ENCODE results near the gene LCN12.

DNA sequence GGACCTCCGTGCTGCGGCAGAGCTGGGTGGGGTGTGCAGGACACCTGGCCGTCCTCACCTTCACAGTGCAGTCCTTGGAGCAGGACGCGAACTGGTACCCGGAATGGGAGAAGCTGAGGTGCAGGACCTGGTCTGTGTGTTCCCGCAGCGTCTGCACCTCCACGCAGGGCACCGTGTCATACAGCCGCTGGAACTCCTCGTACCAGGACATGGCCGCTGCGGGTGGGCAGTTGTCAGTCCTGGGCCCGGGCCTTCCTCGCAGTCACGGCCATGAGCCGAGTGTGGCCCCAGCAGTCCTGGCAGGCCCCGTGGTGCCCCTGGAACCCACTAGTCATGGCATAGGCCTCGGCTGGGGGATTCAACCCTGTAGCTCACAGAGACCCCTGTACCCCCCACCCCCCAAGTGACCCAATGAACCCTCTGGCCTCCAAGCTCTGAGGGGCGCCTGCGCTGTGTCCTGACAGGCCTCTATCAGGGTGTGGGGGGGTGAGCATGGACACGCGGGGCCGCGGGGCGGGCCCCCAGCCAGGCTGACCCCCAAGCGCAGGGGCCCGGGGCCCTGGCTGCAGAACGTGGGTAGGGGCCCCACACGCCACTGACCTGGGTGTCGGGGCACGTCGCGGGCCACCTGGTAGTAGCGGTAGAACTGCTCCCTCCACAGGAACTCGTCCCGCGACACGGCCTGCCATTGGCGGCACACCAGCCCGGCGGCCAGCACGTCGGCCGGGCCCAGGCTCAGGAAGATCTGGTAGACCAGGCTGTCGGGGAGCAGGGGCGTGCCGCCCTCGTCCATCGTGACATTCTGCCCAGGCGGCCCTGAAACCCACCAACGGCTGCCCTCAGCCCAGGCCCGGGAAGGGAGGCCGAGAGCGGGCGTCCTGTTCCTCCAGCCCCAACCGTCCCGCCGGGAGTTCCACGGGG is 8.5 kb upstream of the LCN12 start:
- TF ChIP-seq, protein P1, sequence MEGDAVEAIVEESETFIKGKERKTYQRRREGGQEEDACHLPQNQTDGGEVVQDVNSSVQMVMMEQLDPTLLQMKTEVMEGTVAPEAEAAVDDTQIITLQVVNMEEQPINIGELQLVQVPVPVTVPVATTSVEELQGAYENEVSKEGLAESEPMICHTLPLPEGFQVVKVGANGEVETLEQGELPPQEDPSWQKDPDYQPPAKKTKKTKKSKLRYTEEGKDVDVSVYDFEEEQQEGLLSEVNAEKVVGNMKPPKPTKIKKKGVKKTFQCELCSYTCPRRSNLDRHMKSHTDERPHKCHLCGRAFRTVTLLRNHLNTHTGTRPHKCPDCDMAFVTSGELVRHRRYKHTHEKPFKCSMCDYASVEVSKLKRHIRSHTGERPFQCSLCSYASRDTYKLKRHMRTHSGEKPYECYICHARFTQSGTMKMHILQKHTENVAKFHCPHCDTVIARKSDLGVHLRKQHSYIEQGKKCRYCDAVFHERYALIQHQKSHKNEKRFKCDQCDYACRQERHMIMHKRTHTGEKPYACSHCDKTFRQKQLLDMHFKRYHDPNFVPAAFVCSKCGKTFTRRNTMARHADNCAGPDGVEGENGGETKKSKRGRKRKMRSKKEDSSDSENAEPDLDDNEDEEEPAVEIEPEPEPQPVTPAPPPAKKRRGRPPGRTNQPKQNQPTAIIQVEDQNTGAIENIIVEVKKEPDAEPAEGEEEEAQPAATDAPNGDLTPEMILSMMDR (IDR thresholded peaks at IDR 0.05; ENCODE audit: insufficient read depth, low read depth, low read length) = no peak
- no peak for TF ChIP-seq EZH2 (IDR thresholded peaks at IDR 0.05; ENCODE audit: insufficient read depth, low read length)

Measured in astrocyte (in vitro differentiated cells and primary cell).